GM21737 (cell line): ENCODE results near the gene MMP14.
"Not testable (repeated sequence)": the region's sequence is repeated elsewhere in the genome, so short reads cannot be mapped to it uniquely, and the experiment has no call there.

Experiments used
- ATAC-seq: cut with Tn5 transposase; IDR thresholded peaks from one replicate; pipeline ENCODE4 v1.9.1; 2021; ENCODE audit warnings: mild to moderate bottlenecking, moderate library complexity; ENCODE audit not compliant: unreplicated experiment

MMP14 gene

DNA sequence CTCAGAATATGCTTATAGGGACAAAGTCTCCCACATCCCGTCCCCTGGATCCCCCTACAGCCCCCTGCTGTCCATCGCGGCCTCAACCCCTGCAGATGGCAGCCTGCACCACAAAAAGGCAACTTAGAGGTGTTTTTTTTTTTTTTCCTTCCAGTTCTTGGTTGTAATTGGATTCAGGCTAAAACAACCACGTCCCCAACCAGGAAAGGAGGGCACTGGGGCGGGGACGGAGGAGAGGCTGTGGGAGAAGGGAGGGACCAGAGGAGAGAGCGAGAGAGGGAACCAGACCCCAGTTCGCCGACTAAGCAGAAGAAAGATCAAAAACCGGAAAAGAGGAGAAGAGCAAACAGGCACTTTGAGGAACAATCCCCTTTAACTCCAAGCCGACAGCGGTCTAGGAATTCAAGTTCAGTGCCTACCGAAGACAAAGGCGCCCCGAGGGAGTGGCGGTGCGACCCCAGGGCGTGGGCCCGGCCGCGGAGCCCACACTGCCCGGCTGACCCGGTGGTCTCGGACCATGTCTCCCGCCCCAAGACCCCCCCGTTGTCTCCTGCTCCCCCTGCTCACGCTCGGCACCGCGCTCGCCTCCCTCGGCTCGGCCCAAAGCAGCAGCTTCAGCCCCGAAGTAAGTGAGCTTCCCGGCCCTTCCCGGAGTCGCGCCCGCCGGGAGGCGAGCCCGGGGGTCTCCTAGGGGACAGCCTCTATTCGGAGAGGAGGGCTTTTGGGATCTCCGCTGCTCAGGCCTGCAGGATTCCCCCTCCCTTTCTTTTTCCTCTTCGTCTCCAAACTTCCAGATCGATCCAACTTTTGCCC lies at the start of gene MMP14:
MMP14 (plus strand) TSS at position 285 of the 813 bp plus-strand sequence; CDS start at position 518, 233 bp downstream.
- no peak for ATAC-seq

- no peak for ATAC-seq
Observed at GRCh38 chr14:22786685-22787084, 49.7 kb upstream of the MMP14 start.

DNA sequence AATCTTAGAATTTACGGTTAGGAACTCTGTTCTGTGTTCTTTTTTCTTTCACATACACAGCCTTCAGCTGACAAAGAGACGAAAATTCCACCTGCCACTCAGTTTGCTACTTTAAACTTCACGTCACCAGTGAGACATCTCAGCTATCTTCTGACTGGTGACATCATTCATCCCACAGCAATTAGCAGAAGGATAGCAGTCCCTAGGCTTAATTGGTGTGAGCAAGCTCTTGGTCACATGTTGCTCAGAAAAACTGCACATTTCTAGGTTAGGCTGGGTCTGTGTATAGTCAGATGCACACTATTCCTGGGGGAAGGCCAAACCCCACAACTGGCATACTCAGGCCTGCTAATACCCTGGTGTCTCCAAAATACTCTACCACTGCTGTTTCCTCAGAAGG lies 45.1 kb upstream of the MMP14 start:
- no peak for ATAC-seq

- ATAC-seq: no peak
Observed at GRCh38 chr14:22792158-22792557, 44.2 kb upstream of the MMP14 start.

GRCh38 chr14:22793550-22793949 lies 42.8 kb upstream of the MMP14 start:
- ATAC-seq: not testable (repeated sequence)

DNA sequence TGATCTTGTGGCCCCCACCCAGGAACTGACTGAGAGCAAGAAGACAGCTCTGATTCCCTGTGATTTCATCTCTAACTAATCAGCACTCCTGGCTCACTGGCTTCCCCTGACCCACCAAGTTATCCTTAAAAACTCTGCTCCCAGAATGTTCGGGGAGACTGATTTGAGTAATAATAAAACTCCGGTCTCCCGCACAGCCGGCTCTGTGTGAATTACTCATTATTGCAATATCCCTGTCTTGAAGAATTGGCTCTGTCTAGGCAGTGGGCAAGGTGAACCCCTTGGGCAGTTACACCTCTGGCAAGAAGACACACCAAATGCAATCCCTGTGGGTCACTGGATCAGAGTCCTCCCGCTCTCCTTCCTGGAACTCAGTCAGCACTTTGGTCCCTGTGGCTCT lies 42.4 kb upstream of the MMP14 start:
- ATAC-seq: no peak

GRCh38 chr14:22794551-22794951 lies 41.8 kb upstream of the MMP14 start:
- ATAC-seq: no peak

- ATAC-seq: no peak
Observed at GRCh38 chr14:22796087-22796707, 40.2 kb upstream of the MMP14 start.

DNA sequence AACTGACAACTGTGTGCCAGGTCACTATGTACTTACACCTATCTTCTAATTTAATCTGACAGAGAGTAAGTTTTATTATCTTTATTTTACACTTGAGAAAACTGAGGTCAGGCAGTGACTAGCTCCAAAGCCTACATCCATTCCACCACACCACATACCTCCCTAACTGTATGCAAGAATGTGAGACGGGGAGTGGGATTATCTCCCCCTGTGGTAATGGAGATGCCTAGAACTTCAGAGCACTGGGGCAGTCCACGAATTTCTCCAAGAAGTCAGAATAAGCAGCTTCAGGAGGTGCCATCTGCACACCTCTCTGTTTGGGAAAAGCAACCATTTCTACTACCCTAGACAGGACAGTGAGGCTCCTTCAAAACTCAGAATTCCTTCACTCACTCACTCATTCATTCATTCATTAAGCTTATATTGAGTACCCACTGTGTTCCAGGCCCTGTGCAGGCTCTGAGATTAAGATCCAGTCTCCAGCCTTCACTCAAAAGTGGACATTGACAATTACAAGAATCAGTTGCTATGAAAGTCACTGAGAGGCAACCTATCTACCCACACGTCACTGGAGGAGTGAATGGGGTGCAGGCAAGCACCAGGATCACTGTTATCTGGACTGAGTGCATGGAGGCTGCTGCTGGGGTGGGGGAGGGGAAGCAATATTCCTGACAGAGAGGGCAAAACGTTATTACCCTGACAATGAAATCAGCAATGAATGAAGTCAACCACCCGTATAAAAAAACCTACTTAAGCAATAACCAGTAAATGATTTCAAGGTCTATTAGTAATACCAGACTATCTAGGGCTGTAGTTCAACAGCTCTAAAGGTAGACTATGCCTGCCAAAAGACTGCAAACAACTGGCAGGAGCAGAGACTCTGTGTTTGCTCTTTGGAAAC lies 39.1 kb upstream of the MMP14 start:
- no peak for ATAC-seq

DNA sequence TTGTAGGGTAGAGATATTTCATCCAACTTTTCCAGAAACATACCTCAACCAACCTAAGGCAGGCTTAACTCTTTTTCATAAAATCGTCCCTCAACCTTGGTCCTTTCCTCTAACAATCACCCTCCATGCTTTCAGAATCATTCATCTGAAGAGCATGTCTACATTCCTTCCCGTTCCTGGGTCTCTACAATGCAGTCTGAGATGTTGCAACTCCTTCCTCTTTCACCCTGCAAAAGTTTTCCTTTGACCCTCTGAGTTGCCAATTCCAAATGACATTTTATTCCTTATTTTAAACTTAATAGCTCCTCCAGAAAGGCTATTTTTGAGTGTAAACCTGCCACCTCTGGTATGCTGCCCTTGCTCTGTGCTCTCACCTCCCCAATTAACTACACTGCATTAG lies 37.9 kb upstream of the MMP14 start:
- no peak for ATAC-seq

- ATAC-seq: no peak
Observed at GRCh38 chr14:22800346-22800745, 36.0 kb upstream of the MMP14 start.

DNA sequence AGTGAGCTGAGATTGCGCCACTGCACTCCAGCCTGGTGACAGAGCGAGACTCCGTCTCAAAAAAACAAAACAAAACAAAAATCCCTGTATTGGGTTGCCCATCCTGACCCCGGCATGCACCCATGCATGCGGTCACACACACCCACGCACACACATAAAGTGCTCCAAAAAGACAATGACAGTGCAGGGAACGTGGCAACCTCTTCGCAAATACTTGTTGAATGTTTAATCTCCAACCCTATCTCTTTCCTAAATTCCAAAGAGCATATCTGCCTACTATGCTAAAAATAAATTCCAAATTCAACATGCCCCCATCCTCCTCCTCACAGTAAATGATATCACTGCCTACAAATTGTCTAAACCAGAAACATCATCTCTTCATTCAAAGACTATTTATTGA lies 34.7 kb upstream of the MMP14 start:
- ATAC-seq: no peak

GRCh38 chr14:22802860-22803686 lies 33.3 kb upstream of the MMP14 start:
- ATAC-seq: no peak

DNA sequence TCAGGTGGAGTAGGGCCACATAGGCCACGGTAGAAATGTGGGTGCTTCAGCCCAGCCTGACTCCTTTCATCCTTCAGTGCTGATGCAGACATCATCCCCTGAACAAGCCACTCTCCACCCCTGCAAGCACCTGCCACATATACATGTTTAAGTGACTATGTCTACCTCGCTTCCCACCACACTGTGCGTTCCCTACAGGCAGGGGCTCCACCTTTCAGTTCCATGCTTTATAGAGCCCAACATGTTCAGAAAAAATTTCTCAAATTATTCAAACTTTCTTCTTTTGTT lies 32.8 kb upstream of the MMP14 start:
- ATAC-seq: no peak

DNA sequence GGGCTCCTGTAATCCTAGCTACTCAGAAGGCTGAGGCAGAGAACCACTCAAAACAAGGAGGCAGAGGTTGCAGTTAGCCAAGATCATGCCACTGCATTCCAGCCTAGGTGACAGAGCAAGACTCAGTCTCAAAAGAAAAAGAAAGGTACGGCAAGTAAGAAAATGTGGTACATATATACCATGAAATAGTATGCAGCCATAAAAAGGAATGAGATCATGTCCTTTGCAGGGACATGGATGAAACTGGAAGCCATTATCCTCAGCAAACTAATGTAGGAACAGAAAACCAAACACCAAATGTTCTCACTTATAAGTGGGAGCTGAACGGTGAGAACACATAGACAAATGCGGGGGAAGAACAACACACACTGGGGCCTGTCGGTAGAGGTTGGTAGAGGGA lies 31.1 kb upstream of the MMP14 start:
- ATAC-seq: not testable (repeated sequence)

- ATAC-seq: no peak
Observed at GRCh38 chr14:22807432-22808087, 28.8 kb upstream of the MMP14 start.

- ATAC-seq: no peak
Observed at GRCh38 chr14:22808388-22809209, 27.8 kb upstream of the MMP14 start.

DNA sequence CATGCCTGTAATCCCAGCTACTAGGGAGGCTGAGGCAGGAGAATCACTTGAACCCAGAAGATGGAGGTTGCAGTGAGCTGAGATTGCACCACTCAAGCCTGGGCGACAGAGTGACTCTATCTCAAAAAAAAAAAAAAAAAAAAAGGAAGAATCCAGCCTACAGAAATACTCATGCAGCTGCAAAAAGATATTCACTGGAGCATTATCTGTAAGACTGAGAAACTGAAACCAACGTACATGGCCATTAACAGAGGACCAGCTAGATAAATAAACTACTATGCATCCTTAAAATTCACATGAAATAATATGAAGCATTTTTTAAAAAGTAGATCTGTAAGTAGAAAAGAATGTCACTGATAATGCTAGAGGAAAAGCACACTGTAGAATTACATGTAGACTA lies 24.7 kb upstream of the MMP14 start:
- no peak for ATAC-seq

GRCh38 chr14:22812744-22813143 lies 23.6 kb upstream of the MMP14 start:
- no peak for ATAC-seq
